Stimulated activated CD4-positive, alpha-beta T cell treated with anti-CD3 and anti-CD28 coated beads, TNF-alpha, amount 100 ng/mL, for 4 hours (primary cell): ENCODE measurements around the gene TRIO.
A peak's percentile ranks its signal among the peaks of the same experiment; 100 is the strongest.

Experiments
- DNase-seq, 3 experiments: peaks; one replicate each; pipeline ENCODE4 v3.0.0-alpha.2; 2020; ENCODE audit warnings: low read depth in 3 of 3

The TRIO gene

DNA sequence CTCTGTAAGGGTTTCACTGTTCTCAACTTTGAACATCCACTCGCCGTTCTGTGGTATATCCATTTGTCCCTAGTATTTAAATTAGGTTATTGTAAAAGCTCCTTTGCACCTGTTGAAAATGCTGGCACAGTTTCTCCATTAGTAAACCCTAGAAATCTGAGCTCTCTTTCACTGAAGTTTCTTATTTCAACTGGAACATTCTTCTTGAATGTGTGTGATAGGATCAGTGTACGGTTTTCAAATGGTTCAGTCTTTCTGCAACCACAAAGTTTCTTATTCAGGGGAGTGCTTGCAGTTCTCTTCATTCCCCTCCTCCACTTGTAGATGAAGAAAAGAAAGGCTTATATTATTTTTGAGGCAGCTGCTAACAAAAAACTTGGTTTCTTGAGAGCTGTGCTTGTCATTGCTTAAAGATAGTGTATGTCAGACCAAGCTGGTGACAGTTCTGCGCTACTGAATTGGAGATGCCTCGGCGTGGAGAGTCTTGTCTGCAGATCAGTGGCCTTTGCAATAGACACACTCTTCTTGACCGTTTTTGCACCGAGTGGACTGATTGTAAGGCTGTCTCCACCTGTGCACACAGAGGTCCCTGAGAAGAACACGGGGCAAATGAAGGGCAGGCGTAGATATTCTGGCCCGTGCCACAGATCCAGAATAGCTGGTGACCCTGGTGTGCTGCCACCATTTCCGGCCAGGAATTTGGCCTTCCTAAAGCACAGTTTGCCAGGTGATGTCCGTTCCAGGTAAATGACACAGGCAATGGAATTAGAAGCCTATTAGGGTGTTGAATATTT is 102.2 kb downstream of the TRIO start:
- no peak for DNase-seq

- no peak for DNase-seq
Observed at GRCh38 chr5:14246350-14247053, 103.4 kb downstream of the TRIO start.

DNA sequence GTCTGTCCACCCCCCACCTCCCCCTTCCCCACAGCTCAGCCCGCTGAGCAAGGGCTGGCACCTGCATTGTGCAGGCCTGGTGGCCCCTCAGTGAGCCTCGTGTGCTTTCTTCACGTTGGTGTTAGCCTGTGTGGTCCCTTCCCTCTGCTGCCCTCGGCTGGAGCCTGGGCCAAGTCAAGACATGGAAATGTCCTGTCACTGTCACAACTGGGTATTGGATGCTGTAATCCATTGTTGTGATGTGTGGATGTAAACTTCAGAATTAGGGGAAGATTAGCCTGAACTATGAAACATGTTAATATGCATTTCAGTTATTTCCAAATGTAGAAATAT is 103.9 kb downstream of the TRIO start:
- no peak for DNase-seq

- DNase-seq: no peak
Observed at GRCh38 chr5:14249258-14250082, 106.3 kb downstream of the TRIO start.

GRCh38 chr5:14250084-14250695 is 107.0 kb downstream of the TRIO start:
- no peak for DNase-seq

GRCh38 chr5:14250748-14251701 is 107.9 kb downstream of the TRIO start:
- DNase-seq: no peak

GRCh38 chr5:14251733-14252132 is 108.6 kb downstream of the TRIO start:
- DNase-seq: no peak

- DNase-seq: no peak
Observed at GRCh38 chr5:14252793-14253192, 109.7 kb downstream of the TRIO start.

DNA sequence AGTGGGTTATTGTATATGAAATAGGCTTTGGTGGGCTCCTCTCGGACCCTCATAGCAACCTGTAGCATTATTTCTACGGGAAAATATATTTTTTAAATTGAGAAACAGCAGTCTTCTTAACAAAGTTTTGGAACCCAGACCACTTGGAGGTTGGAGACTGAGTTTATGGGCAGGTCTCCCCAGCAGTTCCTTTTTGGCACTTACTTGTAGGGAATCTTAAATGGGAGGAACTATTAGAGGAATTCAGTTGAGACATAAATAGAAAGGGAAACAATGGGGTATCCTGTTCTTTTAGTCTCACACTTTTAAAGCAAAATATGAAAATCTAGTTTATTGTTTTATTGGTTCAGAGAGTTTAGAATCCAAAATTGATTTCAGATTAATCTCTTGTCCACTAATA is 111.5 kb downstream of the TRIO start:
- no peak for DNase-seq

DNA sequence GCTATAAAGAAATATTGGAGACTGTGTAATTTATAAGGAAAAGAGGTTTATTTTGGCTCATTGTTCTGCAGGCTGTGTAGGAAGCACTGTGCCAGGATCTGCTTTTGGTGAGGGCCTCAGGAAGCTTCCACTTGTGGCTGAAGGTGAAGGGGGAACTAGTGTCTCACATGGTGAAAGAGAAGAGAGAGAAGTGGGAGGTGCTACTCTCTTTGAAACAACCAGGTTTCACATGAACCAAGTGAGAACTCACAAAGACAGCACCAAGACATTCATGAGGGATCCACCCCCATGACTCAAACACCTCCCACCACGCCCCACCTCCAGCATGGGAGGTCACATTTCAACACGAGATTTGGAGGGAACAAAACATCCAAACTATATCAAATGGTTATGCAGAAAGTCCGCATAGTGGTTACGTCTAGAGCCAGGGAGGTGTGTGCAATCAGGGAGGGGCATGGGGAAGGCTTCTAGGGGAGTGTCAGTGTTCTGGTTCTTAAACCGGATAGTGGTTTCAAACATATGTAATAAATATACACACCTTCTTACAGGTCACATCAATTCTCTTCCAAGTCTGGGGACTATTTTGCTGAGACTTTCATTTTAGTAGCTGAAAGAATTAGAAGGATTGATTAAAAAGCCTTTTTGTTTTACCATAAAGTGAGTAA is 113.0 kb downstream of the TRIO start:
- no peak for DNase-seq

DNA sequence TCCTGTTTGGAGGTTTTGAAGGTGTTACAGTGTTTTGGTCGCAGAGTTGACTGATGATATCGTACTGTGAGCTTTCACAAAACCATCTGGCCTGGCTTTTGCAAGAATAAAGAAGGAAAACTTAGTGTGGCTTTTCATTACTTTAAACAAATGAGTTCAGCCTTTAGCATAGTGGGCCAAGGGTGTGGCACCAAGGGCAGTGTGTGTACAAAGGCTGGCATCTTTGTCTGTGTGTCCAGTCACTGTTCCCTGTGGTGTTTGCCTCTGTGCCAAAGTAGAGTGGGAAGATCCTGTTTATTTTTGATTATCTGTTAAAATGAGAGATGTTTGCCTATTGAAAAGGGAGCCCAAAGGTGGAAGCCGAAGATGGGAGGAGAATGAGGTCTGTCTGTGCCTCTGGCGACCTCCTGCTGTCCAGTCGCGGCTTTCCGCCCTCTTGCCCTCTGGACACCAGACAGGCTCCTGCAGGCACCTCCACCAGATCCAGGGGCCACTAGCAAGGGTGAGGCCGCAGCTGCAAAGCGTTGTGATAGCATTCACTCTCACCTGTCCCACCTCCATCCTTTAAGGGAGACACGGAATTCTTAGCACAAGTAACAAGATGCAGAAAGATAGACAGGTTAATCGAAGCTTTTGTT is 113.7 kb downstream of the TRIO start:
- no peak for DNase-seq

DNA sequence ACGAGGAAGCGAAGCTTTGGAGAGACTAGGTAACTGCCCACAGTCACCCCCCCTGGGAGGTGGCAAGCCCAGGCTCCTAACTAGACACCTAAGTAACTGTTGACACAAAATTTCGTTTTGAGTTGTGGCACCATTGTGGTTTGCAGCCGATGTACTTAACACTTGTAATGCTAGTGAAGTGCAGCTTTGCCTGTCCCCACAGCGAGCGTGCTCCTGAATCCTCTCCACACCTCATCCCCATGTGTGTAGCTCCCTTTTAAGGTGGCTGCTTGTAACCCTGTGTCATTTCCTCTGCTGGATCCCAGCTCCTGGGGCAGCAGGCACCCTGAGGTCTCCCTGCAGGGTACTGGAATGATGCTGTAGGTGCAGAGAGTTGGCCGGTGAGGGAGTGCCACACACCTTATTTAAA is 114.9 kb downstream of the TRIO start:
- no peak for DNase-seq

DNA sequence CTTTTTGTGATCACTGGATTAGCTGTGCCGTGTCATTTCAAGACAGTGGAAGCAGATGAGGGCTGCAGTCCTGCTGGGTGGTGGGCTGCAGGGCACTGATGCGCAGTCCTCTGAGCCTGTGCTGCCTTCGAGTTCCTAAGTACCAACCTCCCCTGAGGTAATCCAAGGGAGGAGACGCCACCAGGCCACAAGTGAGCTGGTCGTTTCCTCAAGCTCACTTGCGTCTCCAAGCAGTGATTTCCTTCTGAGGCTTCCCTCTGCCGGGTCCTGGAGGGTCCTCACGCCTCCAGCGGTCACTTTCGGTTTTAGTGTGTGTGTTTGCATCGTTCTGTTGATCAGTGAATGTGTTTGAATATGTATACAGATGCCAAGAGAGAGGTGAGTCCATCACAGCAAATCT is 115.7 kb downstream of the TRIO start:
- no peak for DNase-seq

GRCh38 chr5:14260637-14261036 is 117.5 kb downstream of the TRIO start:
- DNase-seq: no peak

DNA sequence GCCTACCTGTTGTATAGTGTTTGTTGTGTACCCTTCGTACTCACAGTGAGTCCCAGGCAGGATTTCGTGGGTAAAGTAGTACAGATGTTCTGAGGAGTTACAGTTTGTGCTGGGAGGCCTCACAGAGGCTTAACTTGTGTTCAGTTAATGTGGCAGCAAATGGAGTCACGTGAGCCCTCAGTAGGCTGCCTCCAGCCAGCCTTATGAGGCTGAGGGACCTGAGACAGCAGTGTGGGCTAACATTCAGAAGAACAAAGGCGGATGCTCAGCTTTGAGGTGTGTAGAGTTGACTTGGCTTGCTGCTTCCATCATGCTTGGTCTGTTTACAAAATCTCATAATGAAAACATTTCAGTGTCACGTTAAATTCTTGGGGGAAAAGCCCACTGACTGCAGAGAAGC is 118.1 kb downstream of the TRIO start:
- no peak for DNase-seq

GRCh38 chr5:14261856-14262611 is 118.9 kb downstream of the TRIO start:
- no peak for DNase-seq

DNA sequence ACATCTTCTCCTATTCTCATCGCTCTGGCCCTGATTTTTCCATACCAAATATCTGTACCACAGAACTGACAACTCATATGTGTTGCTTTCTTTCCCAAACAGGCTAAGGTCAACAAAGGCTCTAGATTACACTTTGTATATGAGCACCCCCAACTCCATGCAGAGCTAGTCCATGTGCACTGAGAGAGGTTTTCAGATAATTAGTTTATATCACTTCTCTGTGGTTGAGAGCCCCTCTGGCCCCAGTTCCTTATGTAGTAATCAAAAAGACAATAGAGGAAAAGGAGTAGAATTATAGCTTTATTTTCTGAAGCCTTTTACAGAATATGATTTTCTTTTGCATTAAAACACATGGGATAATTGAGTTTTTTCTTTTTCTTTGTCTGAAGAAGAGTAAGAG is 120.0 kb downstream of the TRIO start:
- DNase-seq: no peak

GRCh38 chr5:14263699-14264098 is 120.6 kb downstream of the TRIO start:
- DNase-seq: no peak

GRCh38 chr5:14264605-14265316 is 121.6 kb downstream of the TRIO start:
- DNase-seq: peak; percentile 30 to 61 (median 48)
